GM18867 (cell line): ENCODE measurements around the gene OAF.

Experiments used
- ATAC-seq: cut with Tn5 transposase; IDR thresholded peaks from one replicate; pipeline ENCODE4 v1.9.1; 2021; ENCODE audit warnings: mild to moderate bottlenecking, moderate library complexity; ENCODE audit not compliant: unreplicated experiment

OAF gene

DNA sequence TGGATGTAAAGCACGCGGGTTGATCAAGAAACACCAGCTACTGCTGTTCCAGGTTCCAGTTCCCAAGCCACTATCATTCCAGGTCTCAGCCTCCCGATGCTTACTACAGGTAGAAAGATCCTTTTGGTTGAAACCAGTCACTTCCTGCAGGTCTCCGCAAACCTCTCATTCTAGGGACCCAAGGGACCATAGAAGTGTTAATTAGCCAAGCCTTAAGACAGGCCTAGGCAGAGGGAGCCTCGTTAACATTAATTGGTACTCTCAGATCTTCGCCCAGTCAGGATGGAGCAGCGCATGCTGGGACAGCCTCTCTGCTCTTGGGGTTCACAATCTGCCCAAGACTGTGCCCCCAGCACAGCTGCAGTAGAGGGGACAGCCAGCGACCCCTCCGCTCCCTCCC, 11.2 kb upstream of the OAF start:
- no peak for ATAC-seq

DNA sequence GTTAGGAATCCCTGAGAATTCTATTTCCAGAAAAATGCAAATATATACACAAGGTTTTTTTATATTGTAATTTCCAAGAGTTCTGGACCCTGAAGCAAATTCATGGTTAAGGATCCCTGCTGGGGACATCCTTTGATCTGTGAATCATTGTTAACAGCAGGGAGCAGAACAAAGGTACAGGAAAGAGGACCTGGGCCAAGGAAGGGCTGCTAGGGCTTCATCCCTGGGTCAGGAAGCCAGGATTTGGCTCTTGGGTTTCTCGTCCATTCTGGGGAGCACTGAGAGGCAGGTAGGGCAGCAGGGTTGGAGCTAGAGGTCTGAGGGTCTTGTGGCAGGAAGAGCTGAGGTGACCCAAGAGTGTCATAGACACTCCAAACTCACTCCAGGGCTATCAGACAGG, 10.2 kb upstream of the OAF start:
- no peak for ATAC-seq

DNA sequence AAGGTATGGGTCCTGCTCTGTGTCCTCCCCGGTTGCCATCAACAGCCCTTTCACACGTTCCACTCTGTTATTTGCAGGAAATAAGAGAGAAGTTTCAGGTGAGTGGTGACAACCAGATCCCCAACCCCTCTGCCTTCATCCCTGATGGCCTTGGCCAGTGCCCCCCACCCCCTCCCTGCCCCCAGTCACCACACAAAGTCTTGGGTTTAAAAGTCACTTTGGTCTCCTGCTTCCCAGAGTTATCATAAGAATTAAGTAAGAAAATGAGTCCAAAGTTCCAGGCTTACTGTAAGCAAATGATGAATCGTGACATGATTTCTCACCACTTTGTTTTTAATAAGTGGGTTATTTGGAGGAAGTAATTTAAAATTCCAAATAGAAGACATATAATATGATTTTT, 9.2 kb upstream of the OAF start:
- ATAC-seq, result no peak

DNA sequence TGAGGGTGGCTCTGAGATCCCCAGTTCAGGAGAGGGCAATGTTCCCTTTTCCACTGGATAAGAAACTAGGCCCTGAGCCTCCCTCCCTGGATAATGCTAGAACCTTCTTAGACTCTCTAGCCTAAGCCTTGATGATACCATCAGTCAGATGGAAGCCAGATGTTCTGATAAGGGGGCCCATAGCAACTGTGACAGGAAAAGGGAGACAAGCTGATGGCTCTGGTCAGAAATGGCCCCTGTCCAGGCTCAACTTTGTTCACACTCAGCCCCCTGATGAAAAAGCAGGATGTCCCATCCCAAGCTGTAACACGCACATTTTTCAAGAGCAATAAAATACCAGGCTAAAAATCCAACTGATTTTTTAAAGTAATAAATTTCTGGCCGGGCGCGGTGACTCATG, 7.2 kb upstream of the OAF start:
- no peak for ATAC-seq

DNA sequence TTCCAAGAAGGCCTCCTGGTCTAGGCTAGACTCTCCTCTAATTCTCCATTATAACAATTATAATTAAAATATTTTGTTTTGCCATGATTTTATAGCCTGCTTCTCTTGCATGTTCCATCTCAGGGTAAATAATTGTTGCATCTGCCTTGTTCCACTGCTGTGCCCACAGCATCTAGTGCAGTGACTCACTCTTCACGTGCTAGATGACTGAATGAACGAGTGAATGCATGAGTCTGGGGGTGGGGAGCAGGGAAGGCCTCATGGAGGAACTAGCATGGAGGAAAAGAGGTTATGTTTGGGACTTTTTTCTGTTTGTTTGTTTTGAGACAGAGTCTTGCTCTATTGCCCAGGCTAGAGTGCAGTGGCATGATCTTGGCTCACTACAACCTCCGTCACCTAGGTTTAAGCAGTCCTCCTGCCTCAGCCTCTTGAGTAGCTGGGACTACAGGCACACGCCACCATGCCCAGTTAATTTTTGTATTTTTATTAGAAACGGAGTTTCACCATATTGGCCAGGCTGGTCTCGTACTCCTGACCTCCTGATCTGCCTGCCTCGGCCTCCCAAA, 5.2 kb upstream of the OAF start:
- no peak for ATAC-seq

DNA sequence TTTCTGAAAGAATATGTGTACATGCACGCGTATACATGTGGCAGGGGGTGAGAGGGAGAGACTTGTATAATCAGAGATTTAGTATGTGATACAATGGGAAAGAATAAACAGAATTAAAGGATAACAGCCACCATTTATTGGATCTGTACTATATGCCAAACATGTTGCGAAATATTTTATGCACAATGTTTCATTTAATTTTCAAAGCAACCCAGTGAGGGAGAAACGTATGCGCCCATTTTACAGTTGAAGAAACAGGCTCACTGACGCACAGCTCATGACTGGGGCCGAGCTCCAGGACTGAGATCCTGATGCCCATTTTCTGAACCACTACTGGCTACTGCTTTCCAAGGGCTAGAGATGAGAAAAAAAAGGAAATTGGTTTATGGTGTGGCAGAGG, 3.3 kb upstream of the OAF start:
- no peak for ATAC-seq

DNA sequence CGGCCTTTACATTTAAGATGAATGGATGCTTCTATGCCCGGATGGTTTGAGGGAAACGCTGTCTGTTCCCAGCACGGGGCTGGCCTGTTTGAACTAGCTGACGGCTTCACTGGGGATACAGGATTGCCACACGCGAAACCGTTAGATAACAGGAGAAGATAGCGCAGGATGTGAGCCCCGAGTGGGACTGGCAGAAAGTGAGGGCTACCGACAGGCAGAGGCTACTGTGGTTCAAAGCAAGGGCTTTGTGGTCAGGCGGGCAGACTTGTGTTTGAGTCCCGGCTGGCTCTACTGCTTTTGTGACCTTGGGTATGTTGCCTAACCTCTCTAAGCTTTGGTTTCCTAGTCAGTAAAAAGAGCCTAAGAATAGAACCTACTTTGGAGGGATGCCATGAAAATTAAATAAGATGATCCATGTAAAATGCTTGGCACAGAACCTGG, 2.8 kb upstream of the OAF start:
- no peak for ATAC-seq

DNA sequence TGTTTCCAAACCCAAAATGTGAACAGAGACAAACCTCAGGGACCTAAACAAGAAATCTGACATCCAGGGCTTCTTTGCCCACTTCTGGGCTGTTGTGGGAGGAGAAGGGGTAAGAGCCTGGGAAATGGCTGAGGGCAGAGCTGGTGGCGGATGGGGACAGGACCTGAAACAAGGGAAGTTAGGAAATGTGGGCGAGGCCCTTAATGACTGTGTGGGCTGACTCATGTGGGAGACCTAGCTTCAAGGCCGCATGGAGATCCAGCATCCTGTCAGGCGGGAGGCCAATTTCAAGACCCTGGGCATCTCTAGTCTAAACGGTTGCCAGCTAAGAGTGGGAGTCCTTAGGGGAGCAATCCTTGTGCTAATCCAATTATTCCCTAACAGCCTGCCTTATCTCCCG, 2.1 kb upstream of the OAF start:
- no peak for ATAC-seq

DNA sequence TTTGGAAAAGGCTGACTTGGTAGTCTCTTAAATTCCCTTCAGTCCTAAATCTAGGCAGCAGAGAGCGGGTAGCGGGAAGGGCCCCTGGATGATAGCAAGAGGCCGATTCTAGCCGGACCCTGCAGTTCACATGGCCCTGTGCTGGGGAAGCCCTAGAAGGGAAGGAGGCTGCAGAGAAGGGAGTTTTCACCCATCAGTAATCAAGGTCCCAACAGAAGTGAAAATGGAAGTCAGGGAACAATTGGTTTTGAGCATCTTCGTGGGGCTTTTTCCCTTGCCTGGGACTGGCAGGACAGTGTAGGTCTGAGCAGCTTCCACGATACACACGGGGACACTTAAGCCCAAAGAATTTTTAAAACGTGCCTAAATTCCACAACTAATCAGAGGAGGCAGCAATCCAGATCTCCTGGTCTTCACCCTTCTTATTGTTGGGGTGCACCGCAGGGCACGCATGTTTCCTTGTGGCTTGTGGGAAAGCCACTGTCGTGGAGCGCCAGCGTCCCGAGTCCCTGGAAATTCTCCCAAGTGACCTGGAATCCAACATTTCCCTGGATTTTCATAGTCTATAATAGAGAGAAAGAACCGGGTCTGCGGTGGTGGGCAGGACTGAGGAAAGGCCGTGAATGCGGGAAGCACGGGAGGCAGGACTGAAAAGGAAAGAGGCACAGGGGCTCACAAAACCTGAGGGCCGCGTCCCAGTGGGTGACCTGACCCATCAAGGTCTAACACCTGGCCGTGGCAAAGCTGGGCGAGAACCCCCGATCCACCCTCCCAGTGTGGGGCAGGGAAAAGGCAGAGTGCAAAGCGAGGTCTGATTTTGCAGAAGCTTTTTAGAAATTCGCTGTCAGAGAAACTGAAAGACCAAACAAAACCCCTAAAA, 846 bp upstream of the OAF start:
- no peak for ATAC-seq

DNA sequence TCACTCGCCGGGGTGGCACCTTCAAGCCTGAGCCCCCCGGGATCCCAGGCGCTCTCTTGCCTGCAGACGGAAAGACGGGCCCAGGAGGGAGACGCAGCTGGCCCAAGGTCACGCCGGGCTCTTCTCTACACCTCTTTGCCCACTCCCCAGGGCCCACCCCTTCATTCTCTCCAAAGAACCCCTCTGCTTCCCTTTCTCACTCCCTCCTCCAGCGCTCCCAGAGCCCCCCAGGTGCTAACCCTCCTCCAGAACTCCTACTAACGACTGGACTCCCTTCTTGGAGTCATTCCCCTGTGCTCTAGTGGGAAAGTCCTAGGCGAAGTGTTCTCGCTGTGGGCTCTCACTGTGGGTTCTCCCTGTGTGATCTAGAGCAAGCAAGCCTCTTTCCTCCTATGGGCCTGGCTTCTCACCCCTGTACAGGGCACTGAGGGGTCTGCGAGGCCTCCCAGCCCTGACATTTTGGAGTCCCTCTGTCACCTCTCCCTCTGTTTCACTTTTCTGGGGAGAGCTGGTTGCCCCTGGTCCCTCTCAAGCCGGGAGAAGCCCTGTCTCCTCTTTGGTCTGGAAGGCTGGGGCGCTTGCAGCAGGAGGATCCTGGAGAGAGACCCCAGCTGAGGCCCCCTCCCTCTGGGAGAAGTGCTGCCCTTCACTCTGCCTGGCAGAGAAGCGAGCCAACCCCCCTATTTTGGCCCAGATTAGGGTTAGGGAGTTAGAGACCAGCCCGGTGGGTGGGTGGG, 858 bp downstream of the OAF start:
- no peak for ATAC-seq

DNA sequence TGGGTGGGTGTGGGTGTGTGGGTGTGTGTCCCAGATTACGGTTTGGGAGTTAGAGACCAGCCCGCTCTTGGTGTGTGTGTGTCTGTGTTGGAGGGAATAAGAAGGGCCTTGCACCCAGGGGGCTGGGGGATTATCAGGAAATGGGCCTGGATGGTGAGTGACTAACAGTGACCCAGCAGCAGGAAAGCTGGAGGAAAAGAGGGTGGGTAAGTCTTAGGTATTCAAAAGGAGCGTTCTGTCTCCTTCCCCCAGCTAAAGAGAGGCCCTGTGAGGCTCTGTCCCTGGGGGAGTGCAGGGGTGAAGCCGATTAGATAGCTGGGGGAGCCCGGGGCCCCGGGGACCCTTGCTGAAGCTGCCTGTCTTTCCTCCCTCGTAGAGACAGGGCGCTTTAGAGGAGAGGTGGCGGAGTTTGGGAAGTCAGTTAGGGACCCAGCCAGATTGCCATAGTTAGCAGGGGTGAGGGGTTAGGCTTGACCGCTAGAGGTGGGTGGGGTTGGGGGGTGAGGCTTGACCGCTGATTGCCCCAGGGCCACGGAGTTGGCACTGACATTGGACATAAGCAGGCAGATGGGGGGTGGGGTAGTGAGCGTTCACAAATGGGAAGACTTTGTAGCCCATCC, 1.5 kb downstream of the OAF start:
- no peak for ATAC-seq

DNA sequence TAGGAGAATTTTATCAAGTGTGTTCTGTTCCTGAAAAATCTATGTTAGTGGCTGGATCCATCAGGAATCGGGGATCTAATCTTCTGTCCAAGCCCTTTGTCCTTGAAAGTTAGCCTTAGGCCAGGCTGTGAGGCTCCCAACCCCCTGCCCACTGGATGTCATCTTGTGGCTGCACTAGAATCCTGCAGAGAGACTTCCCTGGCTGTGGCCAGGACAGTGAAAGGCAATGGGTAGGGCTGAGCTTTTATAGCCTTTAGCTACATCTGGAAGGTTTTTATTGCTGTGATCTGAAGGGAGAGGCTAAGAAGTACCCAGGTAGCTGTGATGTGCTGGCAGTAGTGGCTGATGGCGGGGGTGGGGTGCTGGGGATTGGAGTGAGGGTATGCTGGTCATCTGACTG, 2.1 kb downstream of the OAF start:
- ATAC-seq, result no peak

DNA sequence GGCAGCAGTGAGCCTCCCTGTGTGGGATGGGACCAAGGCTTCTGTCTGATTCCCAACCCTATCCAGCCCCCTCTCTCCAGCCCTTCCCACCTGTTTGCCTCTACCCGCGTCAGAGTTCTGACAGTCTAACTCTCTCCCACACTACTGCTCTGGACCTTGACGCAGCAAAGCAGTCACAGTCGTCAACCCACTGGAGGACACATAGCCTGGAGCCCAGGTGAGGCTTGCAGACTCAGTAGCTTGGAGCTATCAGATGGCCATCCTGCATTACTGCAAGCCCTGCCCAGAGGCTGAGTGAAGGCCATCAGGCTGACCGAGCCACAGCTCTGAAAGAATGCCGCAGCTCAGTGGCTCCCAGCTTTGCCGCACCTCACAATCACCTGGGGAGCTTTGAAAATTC, 3.7 kb downstream of the OAF start:
- no peak for ATAC-seq

DNA sequence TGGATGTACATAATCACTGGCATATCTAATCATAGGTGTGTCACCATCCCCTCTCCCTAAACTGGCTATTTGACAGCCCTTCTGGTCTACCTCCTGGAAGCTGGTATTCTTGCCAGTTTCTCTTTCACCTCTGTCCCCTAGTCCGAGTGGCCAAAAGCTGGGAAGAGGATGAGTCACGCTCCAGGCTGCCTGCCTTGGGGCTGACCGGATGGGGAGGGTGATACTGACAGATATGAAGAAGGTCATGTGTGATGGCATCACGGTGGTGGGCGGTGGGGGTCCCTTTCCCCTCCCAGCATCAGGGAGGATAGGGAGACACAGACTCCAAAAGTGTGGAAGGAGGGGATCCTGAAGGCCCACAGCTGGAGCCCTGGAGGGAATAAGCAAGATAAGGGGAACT, 4.8 kb downstream of the OAF start:
- no peak for ATAC-seq

DNA sequence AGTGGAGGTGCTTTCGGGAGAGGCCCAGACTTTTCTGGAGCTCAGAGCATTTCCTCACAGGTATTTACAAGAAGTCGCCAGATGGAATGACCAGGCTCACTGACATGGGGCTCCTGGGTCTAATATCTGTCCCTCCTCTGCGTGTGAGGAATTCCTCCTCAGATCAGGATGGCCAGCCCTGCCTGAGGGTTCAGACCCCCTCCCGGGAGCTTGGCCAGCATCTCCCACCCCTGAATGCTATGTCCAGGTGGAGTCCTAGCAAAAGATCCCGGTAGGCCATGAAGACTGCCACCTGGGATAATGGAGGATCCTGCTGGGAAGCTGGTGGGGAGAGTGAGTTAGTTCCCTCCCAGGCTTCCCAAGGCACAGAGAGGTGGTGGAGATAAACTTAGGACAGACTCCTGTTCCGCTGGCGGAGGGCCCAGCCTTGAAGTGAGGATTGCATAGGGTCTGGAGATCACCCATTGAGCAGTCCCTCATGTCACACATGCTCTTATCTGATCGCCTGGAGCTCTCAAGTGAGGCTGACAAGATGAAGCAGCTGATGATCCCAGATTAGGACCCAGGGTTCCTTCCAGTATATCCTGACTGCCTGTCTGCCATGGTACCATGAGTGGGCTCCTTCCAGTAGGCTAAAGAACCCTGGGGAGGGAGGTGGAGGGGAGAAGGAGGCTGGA, 5.7 kb downstream of the OAF start:
- ATAC-seq, result no peak

DNA sequence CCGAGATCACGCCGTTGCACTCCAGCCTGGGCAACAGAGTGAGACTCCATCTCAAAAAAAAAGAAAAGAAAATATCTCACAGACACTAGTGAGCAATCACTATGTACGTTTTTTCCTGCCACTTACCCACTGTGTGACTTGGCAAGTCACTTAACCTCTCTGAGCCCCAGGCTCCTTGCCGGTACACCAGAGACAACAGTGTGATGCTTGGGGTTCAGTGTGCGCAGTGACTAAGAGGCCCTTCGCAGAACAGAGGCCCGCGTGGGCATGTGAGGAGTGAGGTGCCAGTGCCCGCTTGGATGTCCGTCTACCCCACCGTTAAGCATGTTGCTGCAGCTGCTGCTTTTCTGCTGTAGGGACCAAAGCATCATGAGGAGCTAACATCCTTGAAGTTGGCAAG, 6.7 kb downstream of the OAF start:
- ATAC-seq, result no peak

DNA sequence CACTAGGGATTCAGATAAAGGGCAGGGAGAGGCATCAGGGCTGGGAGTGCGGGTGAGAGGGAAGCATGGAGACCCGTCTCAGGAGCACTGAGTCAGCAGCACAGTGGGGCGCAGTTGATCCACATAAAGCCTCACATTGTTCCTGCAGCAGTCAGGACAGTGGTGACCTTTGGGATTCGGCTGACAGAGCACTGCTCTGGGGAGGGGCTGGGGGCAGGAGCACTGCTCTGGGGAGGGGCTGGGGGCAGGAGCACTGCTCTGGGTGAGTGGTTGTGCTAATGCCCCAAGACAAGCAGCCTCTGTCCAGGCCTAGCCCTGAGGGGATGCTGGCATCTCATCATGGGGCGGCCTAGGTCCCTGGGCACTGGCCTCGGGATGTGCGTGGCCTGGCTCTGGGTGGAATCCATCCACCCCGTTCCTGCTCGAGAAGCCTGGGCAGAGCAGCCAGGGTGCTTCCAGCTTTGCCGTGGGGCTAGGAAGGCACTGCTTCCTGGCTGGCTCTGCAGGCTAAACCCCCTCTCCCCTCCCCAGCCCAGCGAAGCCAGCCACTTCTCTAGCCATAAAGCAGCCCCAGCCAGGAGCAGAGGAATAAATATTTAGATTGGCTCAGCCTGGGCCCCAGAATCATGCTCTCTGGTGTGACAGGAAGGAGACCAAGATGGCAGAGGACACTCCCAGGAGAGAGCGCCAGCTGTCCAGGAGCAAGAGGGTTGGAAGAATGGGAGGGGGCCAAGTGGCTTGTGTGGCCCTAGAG, 7.3 kb downstream of the OAF start:
- ATAC-seq, result no peak

DNA sequence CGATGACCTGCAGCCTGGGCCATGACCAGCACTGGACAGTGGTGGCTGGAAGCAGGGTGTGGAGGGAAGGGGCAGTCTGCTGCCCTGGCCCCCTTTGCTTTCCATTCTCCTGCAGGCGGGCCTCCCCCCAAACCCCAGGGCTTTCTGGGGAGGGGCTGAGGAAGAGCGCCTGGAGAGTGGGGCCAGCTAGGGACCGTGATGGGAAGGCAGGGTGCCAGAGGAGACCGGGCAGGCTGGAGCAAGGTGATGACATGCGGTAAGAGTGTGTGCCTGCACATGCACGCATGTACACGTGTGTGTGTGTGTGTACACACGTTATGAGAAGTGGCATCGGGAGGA, 7.8 kb downstream of the OAF start:
- ATAC-seq, result no peak

DNA sequence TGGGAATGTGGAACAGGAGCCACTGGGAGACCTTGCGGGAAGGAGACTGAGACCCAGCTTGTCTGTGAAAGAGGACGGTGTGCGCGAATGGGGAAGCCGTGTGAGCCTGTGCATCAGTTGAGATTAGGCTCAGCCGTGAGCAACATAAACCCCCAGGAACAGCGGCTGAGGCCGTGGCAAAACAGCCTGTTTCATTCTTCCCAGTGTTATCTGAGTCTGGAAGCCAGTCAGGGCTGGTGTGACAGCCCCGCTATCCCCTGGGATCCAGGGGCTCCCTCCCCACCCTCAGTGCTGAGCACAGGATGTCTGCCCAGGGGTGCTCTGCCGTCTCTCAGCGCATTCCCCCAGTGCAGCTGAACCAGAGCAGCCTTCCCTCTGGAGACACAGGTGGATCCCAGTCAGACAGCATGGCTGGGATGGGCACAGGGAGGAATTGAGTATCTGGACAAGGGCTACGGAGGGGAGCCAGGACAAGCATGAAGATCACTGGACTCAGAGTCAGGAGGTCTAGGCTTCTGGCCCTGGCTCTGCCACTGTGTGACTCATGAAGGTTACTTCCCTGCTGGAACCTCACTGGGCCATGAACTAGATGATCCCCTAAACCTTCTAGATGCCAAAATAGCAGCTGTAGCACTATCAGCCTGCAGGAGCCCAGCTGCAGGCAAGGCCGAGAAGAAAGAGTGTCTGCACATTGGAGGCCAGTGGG, 8.6 kb downstream of the OAF start:
- no peak for ATAC-seq
